NCI-H510A (cell line): ENCODE measurements around the gene SFXN5.
"Not testable (repeated sequence)": the region's sequence is repeated elsewhere in the genome, so short reads cannot be mapped to it uniquely, and the experiment has no call there.

Experiments
- DNase-seq: peaks from one replicate; lab custom pipeline; 2025; lab: John Stamatoyannopoulos, UW

The SFXN5 gene

DNA sequence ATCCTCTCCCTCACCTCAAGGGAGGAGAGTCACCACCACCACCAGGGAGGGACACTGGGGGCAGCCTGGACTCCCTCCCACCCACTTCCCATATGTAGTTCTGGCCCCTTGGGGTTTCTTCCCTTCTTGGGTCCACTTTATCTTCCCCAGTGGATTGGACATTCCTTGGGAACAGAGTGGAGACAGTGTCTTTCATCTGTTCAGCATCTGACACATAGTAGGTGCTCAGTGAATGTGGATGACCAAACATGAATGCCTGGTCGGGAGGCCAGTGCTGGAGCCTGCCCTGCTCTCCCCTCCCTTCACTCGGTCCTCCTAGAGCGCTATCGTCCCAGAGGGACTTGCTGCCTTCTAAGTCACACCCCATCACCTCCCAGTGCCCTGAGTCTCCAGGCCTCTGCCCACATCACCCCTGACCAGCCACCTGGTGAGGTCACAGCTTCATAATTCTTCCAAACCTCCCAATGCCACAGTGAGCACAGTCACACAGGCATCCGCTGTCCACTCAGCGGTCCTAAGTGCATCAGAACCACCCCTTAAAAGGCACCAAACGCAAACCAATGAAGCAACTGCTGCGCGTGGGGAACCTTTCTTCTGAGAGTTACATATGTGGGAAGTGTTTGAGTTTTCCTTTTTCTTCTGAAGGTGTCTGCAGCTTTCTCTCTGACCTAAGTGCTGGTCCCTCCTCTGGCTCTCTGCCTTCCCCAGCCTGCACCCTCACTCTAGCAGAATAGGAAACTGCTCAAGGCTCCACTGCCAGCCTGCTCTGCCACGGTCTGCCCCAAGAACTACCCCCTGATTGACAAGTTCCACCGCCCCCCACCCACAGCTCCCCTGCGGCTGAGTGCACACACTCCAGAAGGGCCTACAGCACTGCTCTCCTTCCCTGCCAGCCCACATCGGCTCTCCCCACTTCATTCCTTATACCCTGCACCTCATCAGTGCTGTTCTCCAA, 7.2 kb upstream of the SFXN5 start:
- no peak for DNase-seq

DNA sequence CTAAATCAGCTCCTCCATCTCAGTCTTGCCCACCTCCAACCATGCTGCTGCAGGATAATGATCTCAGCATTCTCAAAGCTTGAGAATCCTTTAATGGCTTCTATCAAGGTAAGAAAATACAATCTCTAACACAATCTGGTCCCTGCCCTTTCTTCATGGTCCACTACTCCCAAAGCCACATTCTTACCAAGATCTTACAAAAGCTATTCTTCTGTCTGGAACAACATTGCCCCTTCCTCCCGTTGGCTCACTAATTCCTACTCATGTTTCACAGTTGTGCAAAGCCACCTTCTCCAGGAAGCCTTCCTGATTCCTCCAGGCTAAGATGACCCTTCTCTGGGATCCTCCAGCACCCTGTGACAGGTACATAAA, 5.9 kb upstream of the SFXN5 start:
- no peak for DNase-seq

DNA sequence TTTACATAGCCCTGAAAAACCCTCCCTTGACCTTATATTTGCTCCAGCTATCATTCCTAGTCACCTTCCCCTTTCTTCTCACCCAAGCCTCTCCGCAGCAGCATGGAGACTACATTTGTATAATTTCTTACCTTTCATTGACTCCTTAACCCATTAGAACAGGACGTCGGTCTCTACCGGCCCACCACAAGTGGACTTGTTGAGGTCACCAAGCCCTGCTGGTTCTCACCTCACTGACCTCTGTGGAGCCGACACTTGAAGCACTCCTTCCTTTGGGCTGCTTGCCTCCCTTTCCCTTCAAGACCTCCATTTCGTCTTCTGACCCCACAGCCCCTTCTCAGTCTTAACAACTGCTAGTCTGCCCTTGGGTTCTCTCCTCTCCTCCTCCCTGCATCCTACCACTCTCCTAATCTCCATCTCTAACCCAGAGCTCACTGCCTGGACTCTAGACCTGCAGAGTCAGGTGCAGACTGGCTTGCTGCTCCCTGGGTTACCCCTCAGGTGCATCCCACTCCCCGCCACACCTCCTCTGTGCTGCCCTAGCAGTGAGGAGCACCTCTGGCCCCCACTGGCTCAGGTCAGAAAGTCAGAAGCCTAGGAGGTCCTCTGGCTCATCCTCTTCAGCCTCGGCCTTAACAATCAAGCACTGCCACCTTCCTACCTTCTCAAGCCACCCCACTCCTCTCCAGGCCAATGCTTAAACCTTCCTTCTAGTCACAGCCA, 5.3 kb upstream of the SFXN5 start:
- DNase-seq, result no peak

DNA sequence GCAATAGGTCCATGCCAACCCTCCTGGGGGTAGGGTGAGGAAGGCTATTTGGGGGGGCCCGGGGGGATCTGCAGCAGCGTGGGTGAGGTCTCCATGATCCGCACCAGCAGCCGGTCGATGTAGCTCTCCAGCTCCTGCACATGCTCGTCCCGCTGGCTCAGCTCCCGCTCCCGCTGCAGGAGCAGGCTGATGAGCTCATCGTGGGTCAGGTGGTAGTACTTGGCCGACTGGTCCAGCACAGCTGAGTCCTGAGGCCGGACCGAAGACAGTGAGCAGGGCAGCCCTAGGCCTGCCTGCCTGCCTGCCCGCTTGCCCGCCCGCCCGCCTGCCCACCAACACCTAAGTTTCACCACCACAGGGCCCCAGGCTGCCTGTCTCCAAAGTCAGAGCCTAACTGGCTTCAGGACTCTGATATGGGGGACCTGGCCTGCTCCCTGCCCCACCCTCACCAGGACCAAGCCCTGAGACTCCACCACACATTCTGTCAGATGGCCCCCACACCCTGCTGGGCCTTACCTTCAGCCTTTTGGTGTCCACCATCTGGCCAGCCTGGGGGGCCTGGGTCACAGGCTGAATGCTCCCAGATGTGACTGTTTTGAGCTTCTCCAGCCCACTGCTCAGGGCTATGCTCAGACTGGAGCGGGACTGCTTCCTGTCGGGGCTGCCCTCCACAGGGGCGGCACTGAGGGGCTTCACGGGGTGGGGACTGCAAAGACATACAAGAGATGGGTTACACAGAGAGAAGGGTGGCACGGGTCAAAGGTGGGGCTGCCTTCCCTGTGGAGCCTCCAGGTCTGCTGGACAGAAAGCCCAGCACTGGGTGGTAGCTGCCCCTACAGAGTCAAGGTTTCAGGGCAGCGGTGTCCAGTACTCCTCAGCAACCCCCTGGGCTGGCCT, 4.2 kb upstream of the SFXN5 start:
- no peak for DNase-seq

DNA sequence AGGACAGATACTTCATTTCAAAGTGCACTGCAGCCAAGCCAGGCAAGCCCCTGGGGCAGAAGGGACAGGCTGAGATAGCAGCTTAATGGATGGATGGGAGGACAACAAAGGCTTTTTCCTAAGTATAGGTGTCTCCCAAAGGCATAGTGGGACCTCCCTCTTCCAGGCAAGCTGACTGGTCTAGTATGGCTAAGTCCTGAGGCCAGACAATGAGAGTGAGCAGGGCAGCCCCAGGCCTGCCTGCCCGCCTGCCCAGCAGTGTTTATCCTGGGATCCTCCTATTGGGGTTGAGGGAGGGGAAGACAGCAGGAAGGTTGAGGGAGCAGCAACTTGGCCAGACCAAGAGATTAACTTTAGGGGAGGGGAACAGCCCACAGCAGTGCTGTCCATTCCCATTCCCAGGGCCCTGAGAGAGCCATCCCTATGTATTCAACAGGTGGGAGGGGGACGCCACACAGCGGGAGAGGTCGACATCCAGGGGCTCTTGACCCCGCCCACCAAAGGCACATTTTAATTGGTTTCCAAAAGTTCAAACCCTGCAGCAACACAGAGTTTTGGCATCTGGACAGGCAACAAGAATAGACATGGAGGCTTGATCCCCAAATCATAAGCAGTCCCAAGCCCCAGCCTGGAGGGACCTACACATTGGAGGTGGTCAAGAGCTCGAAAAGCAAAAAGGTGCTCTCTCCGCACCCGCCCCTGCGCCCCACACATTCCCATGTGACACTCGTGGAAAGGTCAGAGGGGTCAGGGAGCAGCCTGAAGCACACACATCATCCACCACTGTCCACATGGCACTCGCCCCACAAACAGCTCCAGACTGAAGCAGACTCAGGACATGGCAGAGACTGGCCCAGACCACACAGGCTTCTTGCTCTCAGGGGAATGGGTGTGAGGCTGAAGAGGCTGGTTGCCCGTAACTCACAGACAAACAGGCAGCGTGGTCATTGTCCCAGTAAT, 2.9 kb upstream of the SFXN5 start:
- DNase-seq, result no peak

DNA sequence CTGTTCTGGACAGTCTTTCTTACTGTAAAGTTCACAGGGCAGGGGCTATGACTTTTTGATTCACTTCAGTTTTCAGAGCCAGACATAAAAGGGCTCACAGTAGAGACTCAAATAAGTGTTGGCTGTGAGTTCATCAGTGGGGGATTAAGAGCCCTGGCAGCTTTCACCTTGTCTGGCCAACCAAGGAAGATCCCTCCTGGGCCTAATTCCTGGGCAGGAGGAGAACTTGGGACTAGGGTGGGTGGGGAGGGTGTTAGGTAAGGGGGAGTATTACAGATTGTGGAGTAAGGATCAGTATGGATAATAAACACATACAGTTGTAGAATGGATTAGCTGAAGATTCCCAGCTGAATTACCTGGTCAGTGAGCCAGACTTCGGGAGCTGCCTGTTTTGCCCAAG, 904 bp upstream of the SFXN5 start:
- DNase-seq, result no peak

DNA sequence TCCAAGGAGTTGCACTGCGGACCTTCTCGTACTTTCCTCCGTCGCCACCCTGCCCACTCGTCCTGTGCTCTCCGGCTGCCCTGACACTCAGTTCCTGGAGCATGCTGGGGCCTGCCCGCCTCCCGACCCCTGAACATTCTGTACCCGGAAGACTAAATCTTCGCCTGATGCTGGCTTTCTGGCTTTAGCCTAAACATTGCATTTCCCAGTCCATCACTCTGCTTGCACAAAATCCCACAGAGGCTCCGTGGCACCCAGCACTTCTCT, 550 bp upstream of the SFXN5 start:
- no peak for DNase-seq

DNA sequence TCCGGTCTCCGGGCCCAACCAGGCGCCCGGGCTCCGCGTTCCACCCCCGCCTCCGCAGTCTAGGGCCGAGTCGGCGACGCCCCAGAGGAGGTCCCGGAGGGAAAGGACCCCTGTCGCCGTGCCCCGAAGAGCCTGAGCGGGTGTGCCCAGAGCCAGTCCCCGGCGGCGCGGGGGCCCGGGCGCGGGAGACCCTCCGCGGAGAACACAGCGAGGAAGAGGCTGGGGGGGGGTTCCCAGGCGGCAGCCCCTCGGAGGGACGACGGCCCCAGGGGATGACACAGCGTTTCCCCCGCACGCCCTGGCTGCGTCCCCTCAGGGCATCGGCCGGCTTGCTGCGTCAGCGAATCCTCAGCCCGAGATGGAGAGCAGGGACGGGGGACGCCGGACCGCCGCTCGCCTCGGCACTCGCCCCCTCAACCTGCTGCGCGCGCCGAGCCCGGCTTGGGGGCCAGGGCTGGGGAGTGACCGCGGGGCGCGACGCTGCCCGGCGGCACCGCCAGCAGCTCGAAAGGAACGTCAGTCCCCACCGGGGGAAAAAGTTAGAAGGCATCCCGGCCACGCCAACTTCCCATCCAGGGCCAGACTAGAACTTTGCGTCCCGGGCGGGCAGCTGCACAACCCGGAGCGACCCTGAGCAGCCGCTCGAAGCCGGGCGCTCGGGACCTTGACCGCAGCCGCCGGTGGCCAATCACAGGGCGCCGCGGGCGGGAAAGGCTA, 711 bp downstream of the SFXN5 start:
- DNase-seq, result no peak

DNA sequence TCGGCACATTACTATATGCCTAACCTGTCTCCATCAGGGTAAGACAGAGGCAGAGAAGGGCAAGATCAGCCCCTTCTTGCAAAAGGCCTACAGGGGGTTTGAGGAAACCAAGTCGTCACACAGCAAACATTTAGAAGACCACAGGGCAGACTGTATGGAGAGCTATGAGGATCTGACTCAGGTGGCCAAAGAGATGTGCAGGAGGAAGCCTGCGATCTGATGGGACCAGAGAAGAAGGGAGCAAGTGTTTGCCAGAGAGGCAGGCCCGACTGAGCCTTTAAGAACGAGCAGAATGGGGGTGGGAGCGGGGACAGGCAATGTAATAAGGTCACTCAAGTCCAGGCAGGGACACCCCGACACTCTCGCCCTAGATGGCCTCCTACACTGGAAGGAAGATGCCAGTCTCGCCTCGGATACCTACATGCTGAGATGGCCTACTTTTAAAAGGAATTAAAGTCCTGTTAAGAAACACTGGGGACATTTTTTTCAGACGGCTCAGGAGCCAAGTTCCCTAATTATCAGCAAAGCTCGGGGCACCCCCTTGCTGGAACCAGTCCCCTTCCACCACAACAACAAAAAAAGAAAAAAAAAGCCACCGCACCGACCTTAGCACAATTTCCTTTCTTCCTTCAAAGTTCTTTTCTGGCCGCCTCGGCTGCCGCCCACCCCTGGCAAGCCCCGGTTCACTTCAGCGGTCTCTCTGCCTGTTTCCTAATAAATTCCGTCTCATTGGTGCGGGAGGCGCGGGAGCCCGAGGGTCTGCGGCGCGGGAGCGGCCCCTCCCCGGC, 1.5 kb downstream of the SFXN5 start:
- DNase-seq, result no peak

DNA sequence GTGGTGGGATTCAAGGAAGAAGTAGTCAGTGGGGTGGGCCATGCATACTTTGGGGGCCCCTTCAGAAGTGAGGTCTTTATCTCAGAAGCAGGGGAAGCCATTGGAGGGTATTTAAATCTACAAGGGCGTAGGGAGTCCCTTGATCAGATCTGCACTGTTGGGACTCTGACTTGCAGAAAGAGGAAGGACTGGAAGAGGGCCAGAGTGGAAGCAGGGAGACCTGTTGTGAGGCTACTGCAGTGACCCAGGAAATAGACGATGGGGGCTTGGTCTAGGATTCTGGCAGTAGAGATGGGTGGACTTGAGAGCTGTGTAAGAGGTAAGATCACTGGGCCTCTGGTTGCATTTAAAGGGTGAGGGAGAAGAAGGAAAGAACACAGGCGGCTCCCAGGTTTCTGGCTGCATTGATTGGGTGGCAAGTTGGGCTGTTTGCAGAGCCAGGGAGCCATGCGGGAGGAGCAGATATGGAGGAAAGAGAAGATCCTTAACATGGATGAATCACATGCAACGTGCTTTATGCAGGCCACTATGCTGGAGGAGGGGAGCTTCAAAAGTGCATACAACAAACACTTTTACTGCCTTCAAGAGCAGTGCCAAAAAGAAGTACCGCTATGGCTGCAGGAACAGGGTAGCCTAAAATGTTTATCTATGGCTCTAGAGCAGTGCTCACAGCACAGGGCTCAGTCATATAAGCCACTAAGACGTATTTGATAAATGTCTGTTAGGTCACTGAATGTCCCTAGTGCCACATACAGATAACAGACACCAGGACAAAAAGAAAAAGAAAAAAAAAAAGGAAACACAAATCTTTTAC, 2.3 kb downstream of the SFXN5 start:
- DNase-seq, result no peak

DNA sequence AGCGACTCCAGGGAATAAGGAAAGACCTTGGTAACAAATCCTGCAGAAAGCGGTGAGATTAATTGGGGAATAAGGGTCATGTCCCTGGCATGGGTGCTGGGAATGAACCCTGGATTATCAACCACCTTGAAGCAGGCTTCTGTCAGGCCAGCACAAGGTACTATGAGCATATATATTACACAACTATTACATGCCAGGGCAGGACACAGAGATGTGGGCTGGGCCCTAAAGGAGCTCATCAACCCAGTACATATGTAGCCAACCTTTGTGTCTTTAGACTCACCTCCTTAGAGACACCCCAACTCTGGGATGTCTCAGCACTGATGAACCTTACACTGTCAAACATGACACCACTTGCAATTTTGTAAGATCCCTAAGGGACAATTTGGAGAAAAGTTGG, 3.4 kb downstream of the SFXN5 start:
- no peak for DNase-seq

DNA sequence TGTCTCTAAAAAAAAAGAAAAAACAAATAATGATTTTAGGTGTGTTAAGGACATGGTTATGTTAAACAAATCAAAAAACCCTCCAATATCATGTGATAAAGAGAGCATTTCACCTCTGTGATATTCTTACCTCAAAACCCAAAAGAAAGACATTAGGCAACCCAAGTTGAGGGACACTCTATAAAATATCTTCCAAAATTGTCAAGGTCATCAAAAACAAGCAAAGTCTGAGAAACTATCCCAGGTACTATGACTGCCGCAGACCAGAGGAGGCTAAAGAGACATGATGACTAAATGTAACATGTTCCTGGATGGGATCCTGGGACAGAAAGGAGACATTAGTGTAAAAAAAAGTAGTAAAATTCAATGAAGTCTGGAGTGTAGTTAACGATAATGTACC, 4.5 kb downstream of the SFXN5 start:
- no peak for DNase-seq

DNA sequence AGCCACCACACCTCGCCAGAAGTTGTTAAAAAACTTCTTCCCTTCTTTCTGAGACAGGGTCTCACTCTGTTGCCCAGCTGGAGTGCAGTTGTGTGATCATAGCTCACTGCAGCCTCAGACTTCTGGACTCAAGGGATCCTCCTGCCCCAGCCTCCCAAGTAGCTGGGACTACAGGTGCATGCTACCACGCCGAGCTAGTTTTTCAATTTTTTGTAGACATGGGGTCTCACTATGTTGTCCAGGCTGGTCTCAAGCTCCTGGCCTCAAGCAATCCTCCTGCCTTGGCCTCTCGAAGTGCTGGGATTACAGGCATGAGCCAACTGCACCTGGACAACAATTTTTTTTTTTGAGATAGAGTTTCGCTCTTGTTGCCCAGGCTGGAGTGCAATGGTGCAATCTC, 6.4 kb downstream of the SFXN5 start:
- not testable (repeated sequence) for DNase-seq

DNA sequence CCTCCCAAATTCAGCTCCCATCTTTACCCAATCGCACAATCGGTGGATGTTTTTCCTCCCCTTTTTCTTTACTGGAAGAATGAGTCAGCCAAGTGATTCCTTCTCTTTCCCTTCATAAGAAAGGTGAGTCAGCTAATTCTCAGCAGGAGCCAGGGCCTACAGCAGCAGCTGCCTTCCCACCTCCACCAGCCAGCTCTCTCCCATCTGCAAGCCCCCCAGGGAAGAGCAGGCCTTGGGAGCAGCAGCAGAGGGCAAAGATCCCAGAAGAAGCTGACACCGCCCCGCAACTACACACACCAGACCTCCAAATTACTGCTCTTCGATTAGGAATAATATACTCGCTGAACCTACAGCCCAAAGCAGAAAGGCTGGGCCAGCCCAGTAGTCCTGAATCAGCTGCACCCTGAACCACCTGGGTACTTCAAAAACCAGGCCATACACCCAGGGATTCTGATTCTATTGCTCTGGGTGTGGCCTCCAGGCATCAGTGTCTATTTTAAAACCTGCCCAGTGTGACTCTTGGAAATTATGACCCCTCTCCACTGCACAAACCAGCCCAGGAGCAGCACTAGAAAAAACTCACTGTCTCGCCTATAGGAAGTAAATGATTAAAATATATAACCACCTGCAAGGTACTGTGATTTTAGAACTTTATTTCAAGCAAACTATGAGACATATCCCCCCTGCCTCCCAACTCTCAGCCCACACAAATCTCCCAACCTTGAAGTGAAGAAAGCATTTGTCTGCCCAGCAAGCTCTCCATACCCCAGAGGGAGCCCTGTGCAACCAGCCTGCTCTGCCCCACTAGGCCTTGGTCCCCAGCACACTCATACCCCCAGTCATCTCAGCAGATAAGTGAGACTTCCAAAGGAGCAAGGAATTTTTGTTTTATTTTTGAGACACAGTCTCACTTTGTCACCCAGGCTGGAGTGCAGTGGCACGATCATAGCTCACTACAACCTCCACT, 7.3 kb downstream of the SFXN5 start:
- DNase-seq, result no peak

DNA sequence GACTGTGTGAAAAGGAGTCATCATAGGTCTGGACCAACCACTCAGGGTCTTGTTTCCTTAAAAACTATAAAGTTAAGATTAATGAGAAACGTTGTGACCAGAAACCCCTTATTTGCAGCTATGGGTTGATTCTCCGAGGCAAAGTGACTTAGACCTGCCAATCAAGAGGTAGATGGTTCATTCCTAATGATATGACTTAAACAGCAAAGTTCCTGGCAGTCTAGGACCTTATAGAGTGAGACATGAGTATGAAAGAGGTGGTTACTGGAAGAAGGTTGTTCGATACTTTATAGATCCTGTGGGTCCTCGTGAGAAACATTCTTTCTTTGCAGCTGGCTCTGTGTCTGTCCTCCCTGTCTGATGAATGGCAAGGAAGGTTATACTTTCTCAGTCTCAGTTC, 8.0 kb downstream of the SFXN5 start:
- DNase-seq, result no peak

DNA sequence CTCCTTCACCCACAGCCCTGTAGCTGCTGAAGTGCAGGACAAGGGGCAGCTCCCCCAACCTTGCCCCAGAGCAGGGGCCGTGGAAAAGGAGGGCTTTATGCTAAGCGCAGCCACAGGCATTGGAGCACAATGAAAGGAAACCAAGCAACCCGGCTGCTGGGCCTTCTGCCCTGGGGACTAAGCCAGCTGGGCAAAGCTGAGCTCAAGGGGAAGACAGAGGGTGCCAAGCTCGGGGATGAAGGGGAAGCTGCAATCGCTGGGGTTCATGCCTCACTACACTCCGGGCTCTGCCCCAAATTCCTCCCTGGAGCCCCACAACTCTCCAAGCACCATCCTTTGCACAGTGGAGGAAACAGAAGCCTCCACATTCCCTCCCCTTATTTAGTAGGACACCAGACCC, 12.4 kb downstream of the SFXN5 start:
- DNase-seq, result no peak

DNA sequence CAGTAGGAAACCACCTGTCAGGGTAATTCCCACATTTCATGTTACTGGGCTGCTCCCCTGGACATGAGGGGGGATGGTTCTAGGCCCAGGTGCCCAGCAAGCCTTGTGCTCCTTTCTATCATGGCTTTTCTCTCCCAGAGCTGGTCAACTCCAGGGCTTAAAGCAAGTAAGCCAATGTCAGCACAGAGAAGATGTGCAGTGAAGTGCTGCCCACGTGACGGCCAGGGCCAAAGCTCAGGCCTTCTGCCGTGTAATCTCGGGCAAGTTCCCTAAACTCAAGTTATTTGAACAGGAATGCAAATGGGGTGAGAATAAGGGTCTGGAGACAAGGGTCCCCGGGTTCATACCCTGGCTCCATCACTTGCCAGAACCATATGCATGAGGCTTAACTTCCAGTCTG, 16.5 kb downstream of the SFXN5 start:
- no peak for DNase-seq
